ENCODE results near the gene BTF3.
"Not testable (repeated sequence)": the region's sequence is repeated elsewhere in the genome, so short reads cannot be mapped to it uniquely, and the experiment has no call there.

The BTF3 gene

GRCh38 chr5:73501406-73501805 is 3.2 kb downstream of the BTF3 start:
- no peak for DNase-seq
- no peaks in the 10 kb centered on the region for H3K9me3 ChIP-seq
- peaks cover 0 to 36% (median 23%) of the 10 kb centered on the region in 4 donors for H3K4me1 ChIP-seq
- no peak for TF ChIP-seq CTCF (IDR thresholded peaks at IDR 0.05)
- H3K4me3 ChIP-seq = no peak overlapping the region
- H3K27ac ChIP-seq = no peak overlapping the region
- H3K27me3 ChIP-seq = no peaks in the 10 kb centered on the region
- peaks cover 47 to 58% (median 54%) of the 10 kb centered on the region in 3 donors for H3K36me3 ChIP-seq
- intact Hi-C loops (cut with DNase I; ENCODE audit: low total_unique reads) = loop anchor here (10.0 kb wide), 1 partner anchor 57 kb away; the partner anchor contains the start of gene FOXD1

GRCh38 chr5:73506459-73506955 is 8.3 kb downstream of the BTF3 start:
- intact Hi-C loops (cut with DNase I; ENCODE audit: low total_unique reads) = loop anchor here (10.0 kb wide), 1 partner anchor 62 kb away; the partner anchor contains the start of gene FOXD1
- no peak overlapping the region for H3K4me3 ChIP-seq
- H3K9me3 ChIP-seq = no peaks in the 10 kb centered on the region
- no peaks in the 10 kb centered on the region for H3K27me3 ChIP-seq
- H3K4me1 ChIP-seq = peaks cover 0 to 3% (median under 1%) of the 10 kb centered on the region in 4 donors
- H3K27ac ChIP-seq = no peak overlapping the region
- TF ChIP-seq CTCF (IDR thresholded peaks at IDR 0.05) = no peak
- no peak for DNase-seq
- peaks cover 51 to 52% (median 51%) of the 10 kb centered on the region in 3 donors for H3K36me3 ChIP-seq

GRCh38 chr5:73507062-73507461 is 8.8 kb downstream of the BTF3 start:
- no peak for TF ChIP-seq CTCF (IDR thresholded peaks at IDR 0.05)
- H3K27ac ChIP-seq = no peak overlapping the region
- DNase-seq = no peak

GRCh38 chr5:73508521-73508920 is 10.3 kb downstream of the BTF3 start:
- H3K4me3 ChIP-seq, H3K27me3 ChIP-seq, DNase-seq, H3K4me1 ChIP-seq, H3K27ac ChIP-seq, H3K9me3 ChIP-seq: not testable (repeated sequence)
- intact Hi-C loops (cut with DNase I; ENCODE audit: low total_unique reads) = loop anchor here (10.0 kb wide), 1 partner anchor 64 kb away; the partner anchor contains the start of gene FOXD1
- H3K36me3 ChIP-seq = peaks cover 32 to 34% (median 32%) of the 10 kb centered on the region in 3 donors

More at GRCh38 chr5:73507062-73507461, 8.8 kb downstream of the BTF3 start:
- Histone ChIP-seq H3K36me3 (peaks cover 45 to 47% (median 46%) of the 10 kb centered on the region in 3 donors), H3K9me3 (no peaks in the 10 kb centered on the region), H3K4me1 (no peaks in the 10 kb centered on the region), H3K27me3 (no peaks in the 10 kb centered on the region), H3K4me3 (no peak overlapping the region)
- intact Hi-C loops (cut with DNase I; ENCODE audit: low total_unique reads) = loop anchor here (10.0 kb wide), 1 partner anchor 62 kb away; the partner anchor contains the start of gene FOXD1

- Histone ChIP-seq H3K27ac (no peak overlapping the region), H3K4me1 (peaks cover 0 to 3% (median 0%) of the 10 kb centered on the region in 4 donors), H3K9me3 (no peaks in the 10 kb centered on the region), H3K27me3 (no peaks in the 10 kb centered on the region), H3K4me3 (no peak overlapping the region), H3K36me3 (no peaks in the 10 kb centered on the region)
- no peak for DNase-seq
- intact Hi-C loops (cut with DNase I; ENCODE audit: low total_unique reads) = loop anchor here (5.0 kb wide), 1 partner anchor 53 kb away; the partner anchor contains the start of genes ANKRA2 and UTP15
- no peak for TF ChIP-seq CTCF (IDR thresholded peaks at IDR 0.05)
These were observed 15.8 kb downstream of the BTF3 start for GRCh38 chr5:73513996-73514395.

GRCh38 chr5:73514418-73514817 is 16.2 kb downstream of the BTF3 start:
- Histone ChIP-seq H3K4me1 (peaks cover 0 to 3% (median 0%) of the 10 kb centered on the region in 4 donors), H3K27ac (no peak overlapping the region), H3K9me3 (no peaks in the 10 kb centered on the region), H3K4me3 (no peak overlapping the region), H3K36me3 (no peaks in the 10 kb centered on the region), H3K27me3 (no peaks in the 10 kb centered on the region)
- TF ChIP-seq CTCF (IDR thresholded peaks at IDR 0.05) = no peak
- no peak for DNase-seq
- intact Hi-C loops (cut with DNase I; ENCODE audit: low total_unique reads) = loop anchor here (5.0 kb wide), 1 partner anchor 53 kb away; the partner anchor contains the start of genes ANKRA2 and UTP15
